NCI-H128 (cell line): ENCODE data around the gene SLC25A19.

Source experiments
- DNase-seq: peaks from one replicate; lab custom pipeline; 2025; ENCODE audit not compliant: unreplicated experiment; lab: John Stamatoyannopoulos, UW

Gene SLC25A19

DNA sequence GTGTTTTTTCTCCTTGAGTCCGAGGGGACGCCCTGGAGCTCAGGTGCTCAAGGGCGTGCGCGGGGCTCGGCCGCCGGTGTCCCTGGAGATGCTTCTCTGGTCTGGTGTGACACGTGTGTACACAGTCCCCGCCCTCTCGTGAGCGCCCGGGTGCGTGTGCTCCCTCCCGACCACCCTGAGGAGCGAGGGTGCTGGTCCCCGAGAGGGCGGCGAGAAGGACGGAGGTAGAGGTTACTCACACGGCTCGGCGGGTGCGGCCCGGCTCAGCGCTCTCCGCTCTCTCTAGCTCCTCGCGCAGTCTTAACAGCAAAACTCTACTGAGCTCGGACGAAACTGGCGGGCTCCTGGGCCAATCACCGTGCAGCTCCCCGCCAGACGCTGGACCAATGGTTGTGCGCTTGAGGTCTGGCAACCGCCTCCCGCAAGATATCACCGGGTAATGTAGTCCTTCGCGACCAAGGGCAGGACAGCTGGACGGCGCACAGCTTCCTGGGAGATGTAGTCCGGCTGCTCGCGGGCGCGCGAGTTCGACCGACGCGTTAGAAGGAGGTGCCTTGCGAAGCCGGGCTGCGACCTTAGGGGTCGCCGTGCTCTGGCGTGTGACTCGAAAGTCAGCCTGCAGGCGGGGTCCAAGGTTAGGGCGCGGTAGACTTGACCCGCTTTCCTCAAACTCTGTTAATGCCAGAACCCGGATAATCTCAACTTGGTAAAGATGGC is at the start of gene SLC25A19:
TSS of gene SLC25A19 (minus strand) at position 319 of the 717 bp plus-strand sequence. CDS start 2,669 bp downstream, outside the sequence.
- peak; percentile 85 for DNase-seq

DNA sequence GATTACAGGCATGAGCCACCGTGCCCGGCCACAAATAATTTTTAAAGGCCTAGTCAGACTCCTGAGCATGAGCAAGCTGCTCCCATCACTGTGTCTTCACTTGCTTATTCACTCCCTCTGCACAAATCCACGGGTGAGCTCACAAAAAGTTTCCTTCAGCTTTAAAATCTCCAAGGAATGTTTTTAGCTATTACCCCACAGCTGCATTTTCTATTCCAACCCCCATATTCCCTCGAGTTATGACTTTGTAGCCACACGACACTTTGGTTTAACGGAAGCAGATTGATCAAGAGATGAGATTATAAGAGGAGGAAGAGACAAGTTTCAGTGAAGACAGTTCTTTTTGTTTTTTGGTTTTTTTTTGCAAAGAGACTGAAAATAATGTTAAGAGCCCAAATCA is 49.1 kb upstream of the SLC25A19 start:
- no peak for DNase-seq

GRCh38 chr17:75335315-75335714 is 46.1 kb upstream of the SLC25A19 start:
- DNase-seq: no peak

DNA sequence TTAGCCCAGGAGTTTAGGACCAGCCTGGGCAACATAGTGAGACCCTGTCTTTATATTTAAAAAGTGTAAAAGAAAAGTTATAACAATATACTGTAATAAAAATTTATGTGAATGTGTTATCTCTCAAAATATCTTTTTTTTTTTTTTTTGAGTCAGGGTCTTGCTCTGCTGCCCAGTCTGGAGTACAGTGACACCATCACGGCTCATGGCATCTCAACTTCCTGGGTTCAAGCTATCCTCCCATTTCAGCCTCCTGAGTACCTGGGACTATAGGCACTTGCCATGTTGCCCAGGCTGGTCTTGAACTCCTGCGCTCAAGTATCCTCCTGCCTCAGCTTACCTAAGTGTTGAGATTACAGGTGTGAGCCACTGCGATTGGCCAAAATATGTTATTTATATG is 45.5 kb upstream of the SLC25A19 start:
- DNase-seq: no peak

DNA sequence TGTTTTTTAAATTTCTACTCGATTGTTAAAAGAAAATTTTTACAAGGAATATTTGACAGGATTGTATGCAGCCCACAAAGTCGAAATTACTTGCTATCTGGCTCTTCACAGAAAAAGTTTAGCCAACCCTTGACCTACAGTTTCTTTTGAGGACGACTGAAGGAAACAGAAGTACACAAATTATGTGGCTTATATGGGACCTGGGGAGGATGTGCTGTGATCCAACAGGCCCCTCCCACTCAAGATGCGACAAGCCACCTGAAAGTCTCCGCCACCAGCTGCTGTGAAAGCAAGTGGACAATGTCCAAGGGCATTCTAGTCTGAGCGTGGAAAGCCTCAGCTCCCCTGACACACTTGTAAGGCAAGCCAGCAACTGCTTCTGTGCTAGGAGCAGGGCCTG is 42.4 kb upstream of the SLC25A19 start:
- DNase-seq: no peak

GRCh38 chr17:75327757-75328156 is 38.5 kb upstream of the SLC25A19 start:
- DNase-seq: no peak

- no peak for DNase-seq
Measured at GRCh38 chr17:75326226-75326848, 37.1 kb upstream of the SLC25A19 start.

DNA sequence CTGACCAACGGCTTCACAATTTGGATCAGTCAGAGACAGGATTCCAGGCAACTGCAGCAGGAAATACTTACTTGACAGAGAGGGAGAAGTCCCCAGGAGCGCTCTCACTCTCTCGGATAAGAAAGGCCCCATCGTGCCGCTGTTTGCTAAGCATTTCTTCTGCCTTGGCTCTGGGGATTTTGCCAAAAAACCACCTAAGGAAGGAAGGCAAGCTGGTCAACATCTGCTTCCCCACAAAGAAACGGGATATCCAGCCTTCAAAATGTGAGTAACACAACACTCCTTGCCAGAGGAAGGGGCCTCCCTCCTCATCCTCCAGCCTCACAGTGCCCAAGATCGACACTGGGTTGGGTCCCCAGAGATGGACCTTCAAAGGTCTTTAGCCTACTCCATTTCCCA is 36.6 kb upstream of the SLC25A19 start:
- DNase-seq: no peak

DNA sequence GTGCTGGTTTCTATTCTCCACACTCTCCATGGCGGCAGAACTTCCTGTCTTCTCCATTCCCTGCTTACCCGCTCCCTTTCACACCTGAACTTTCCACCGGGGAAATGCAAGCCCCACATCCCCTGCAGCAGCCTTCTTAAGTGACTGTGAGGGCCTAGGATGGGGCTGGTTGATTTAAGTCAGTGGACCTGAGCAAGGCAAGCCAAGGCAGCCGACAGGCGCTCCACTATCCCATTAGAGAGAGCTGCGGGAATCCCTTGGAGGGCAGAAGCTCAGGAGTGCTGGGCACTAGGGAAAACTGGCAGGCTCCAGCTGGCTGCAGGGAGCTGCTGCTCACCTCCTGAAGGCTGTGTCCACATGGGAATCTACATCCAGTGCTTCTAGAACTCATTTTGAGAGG is 36.1 kb upstream of the SLC25A19 start:
- DNase-seq: no peak

DNA sequence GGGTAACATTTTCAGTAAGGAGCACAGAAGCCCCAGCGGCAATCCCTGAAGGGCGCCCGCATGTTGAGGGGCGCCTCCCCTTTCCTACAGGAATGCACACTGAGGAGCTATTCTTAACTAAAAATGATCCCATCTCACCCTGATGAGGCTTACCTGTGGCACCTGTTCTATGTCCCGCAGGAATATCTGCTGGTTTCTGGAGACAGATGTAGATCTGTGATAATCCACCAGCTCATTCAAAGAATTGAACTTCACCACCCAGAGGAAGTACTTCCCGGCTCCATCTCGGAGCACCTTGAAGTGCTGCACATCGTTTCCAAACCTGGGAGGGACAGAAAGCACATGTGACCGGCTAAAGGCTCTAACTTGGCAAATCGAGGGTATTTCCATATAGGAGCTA is 32.3 kb upstream of the SLC25A19 start:
- no peak for DNase-seq

DNA sequence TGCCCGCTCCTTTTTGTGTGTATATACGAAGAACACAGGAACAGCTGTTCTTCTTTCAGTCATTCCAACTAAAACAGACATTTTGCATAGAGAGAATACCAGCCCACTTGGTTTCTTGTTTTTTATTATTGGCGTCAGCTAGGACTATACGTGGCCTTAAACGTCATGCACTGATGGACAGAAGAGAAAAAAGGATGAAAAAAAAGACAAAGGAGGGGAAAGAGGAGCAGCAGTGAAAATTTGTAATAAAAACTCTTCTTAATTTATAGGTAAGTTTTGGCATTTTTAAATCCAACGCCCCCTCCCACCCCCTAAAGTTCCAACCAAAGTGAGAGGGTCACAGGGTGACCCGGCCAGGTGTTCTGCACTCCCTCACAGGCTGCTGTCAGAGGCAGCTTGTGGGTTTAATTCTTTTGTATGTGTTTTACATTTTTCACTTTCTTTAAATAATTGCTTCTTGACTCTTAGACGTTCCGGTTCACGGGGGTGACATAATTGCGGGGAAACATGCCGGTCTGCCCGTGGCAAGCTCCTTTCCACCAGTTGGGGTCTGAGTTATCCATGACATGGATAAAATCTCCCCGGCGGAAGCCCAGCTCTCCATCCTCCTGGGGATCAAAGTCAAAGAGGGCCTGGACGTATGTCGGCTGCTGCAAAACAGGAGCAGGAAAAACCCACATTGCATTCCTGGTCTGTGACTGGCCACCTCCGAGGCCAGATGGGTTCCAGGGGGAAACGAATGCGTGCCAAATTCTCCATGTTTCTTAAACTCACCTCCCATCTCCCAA is 30.9 kb upstream of the SLC25A19 start:
- no peak for DNase-seq

DNA sequence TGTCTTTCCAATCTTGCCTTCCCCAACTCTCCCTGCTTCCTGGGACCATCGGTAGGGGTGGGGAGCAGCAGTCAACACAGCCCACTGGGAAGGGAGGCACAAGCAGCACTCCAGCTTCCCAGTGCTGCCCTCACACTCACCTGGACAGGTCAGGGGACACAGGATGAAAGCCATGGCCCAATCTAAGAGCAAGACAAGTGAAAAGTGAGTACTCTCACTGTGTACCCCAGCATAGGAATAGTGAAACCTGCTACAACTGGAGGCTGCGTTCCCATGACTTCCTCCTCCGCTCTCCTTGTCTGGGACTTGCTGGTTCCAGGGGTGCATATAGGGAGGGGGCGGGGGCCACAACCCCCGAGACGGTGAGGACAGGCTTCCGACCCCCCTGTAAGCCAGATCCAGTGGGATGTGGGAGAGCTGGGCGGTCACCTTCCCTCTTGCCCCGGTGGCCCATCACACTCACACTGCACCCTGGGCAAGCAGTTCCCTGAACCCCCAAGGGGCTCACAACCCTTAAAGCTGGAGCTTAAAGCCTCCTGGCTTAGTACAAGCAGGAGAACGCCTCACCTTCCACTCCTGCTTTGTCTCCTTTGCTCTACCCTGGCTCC is 29.5 kb upstream of the SLC25A19 start:
- no peak for DNase-seq

- DNase-seq: no peak
Measured at GRCh38 chr17:75318211-75318610, 29.0 kb upstream of the SLC25A19 start.

DNA sequence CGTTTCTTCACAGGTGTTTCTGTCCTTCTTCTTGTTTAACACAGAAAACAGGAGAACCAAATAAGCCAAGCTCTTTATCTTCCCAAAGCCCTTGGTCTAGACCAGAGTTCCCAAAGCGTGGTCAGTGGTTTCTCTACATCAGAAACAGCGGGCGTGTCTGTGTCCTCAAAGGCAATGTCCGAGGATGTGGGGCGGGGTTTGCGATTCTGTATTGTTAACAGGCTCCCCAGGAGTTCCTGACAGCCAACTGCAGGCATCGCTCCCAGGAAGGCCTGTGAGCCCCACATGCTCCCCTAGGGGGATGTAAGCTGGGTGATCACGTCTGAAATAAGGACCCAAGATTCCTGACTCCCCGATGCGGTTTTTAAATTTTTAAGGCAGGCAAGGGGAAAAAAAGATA is 28.4 kb upstream of the SLC25A19 start:
- no peak for DNase-seq

GRCh38 chr17:75316253-75316652 is 27.0 kb upstream of the SLC25A19 start:
- DNase-seq: no peak

GRCh38 chr17:75315541-75316243 is 26.5 kb upstream of the SLC25A19 start:
- no peak for DNase-seq

- no peak for DNase-seq
Measured at GRCh38 chr17:75313941-75314551, 24.8 kb upstream of the SLC25A19 start.

GRCh38 chr17:75308732-75309629 is 19.7 kb upstream of the SLC25A19 start:
- DNase-seq: no peak

DNA sequence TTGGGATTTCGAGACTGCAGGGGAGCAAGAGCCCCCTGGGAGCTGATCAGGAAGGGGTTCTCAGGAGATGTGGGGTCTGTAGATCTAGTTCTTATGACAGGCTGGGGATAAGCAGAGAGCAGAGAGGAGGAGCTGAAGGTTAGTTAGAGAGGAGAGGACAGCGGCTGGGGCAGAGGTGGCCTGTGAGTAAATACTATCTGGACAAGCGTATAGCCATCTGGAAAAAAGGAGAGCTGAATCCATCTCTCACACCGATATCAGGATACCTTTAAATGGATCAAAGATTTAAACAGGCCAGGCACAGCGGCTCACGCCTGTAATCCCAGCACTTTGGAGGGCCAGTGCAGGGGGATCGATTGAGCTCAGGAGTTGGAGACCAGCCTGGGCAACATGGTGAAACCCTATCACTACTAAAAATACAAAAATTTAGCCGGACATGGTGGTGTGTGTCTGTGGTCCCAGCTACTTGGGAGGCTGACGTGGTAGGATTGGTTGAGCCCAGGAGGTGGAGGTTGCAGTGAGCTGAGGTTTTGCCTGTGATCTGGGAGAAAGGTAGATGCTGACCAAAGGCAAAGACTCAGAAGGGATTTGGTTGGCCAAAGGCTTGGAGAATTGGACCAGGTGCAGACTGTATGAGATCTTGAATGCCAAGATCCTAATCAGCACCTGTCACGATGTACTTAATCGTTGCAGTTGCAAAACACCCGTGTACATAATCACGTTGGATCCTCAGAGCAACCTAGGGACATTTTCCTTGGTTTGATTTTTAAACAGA is 18.9 kb upstream of the SLC25A19 start:
- no peak for DNase-seq
